MM.1S (cell line): Measurements from ENCODE around the gene TSC2.

Source experiments
- DNase-seq: peaks from one replicate; pipeline ENCODE4 v3.0.0-alpha.2; 2015
- H2AFZ ChIP-seq: fragments of 300-600 bp; sonication (generic); 2 replicates; pipeline ENCODE4 v1.6.0; 2016; ENCODE audit warnings: antibody characterized with exemption, low read length
- H3F3A ChIP-seq: fragments of 300-600 bp; sonication (generic); 2 replicates; pipeline ENCODE4 v1.6.1; 2016; ENCODE audit warnings: mild to moderate bottlenecking, antibody characterized with exemption, low read length, moderate library complexity, mixed read lengths; ENCODE audit not compliant: insufficient read depth
- H3K27ac ChIP-seq: fragments of 300-600 bp; sonication (generic); 2 replicates; pipeline ENCODE4 v1.5.1; 2016; ENCODE audit warnings: mild to moderate bottlenecking, low read length
- H3K27me3 ChIP-seq: fragments of 300-600 bp; sonication (generic); replicated peaks from 2 replicates; pipeline ENCODE4 v1.6.0; 2016; ENCODE audit warnings: low read length; ENCODE audit not compliant: insufficient read depth
- H3K36me3 ChIP-seq: fragments of 300-600 bp; sonication (generic); replicated peaks from 2 replicates; pipeline ENCODE4 v1.6.1; 2016; ENCODE audit warnings: mild to moderate bottlenecking, low read length, mixed read lengths; ENCODE audit not compliant: insufficient read depth
- H3K4me1 ChIP-seq: fragments of 300-600 bp; sonication (generic); 2 replicates; pipeline ENCODE4 v1.6.1; 2016; ENCODE audit warnings: low read length, mixed read lengths
- H3K4me2 ChIP-seq: fragments of 300-600 bp; sonication (generic); 2 replicates; pipeline ENCODE4 v1.6.0; 2016; ENCODE audit warnings: low read depth, low read length
- H3K4me3 ChIP-seq: fragments of 300-600 bp; sonication (generic); 2 replicates; pipeline ENCODE4 v1.5.1; 2016; ENCODE audit warnings: low read length, mixed read lengths
- H3K79me2 ChIP-seq: fragments of 300-600 bp; sonication (generic); 2 replicates; pipeline ENCODE4 v1.6.1; 2016; ENCODE audit warnings: mixed run types, low read length, mixed read lengths
- H3K9ac ChIP-seq: fragments of 300-600 bp; sonication (generic); 2 replicates; pipeline ENCODE4 v1.6.1; 2016; ENCODE audit warnings: low read length, mixed read lengths
- H3K9me2 ChIP-seq: fragments of 300-600 bp; sonication (generic); replicated peaks from 2 replicates; pipeline ENCODE4 v1.6.1; 2016; ENCODE audit warnings: mild to moderate bottlenecking, low read length, mixed read lengths; ENCODE audit not compliant: insufficient read depth
- H3K9me3 ChIP-seq: fragments of 300-600 bp; sonication (generic); replicated peaks from 2 replicates; pipeline ENCODE4 v1.6.1; 2016; ENCODE audit warnings: mild to moderate bottlenecking, low read length, mixed read lengths; ENCODE audit not compliant: insufficient read depth
- H4K20me1 ChIP-seq: fragments of 300-600 bp; sonication (generic); 2 replicates; pipeline ENCODE4 v1.6.1; 2016; ENCODE audit warnings: mild to moderate bottlenecking, low read length, moderate library complexity, mixed read lengths; ENCODE audit not compliant: insufficient read depth
- CTCF ChIP-seq: fragments of 300-600 bp; sonication (generic); IDR thresholded peaks from 2 replicates; pipeline ENCODE4 v1.5.1; 2016; ENCODE audit warnings: antibody characterized with exemption, low read length, mixed read lengths
- EZH2 ChIP-seq: fragments of 300-600 bp; sonication (generic); optimal IDR thresholded peaks from 2 replicates; pipeline ENCODE3; 2017; ENCODE audit warnings: low read depth, mild to moderate bottlenecking, antibody characterized with exemption, low read length, mixed read lengths
- EZH2phosphoT487 ChIP-seq: fragments of 300-600 bp; sonication (generic); IDR thresholded peaks from 2 replicates; pipeline ENCODE4 v1.6.1; 2018; ENCODE audit warnings: antibody characterized with exemption, low read length

The TSC2 gene

GRCh38 chr16:2058872-2059271 lies 11.1 kb downstream of the TSC2 start:
- Histone ChIP-seq H3K27ac (no peak overlapping the region), H3K79me2 (no peaks in the 10 kb centered on the region), H3K4me2 (no peak overlapping the region), H4K20me1 (no peaks in the 10 kb centered on the region), H3K27me3 (no peaks in the 10 kb centered on the region), H3K4me3 (no peak overlapping the region), H3K9me3 (no peaks in the 10 kb centered on the region), H3F3A (no peaks in the 10 kb centered on the region), H3K36me3 (no peaks in the 10 kb centered on the region), H2AFZ (no peak overlapping the region), H3K9ac (no peak overlapping the region), H3K4me1 (no peaks in the 10 kb centered on the region), H3K9me2 (no peaks in the 10 kb centered on the region)
- no peak for DNase-seq
- no peak for TF ChIP-seq CTCF
- TF ChIP-seq EZH2phosphoT487 = no peak
- TF ChIP-seq EZH2 = no peak

DNA sequence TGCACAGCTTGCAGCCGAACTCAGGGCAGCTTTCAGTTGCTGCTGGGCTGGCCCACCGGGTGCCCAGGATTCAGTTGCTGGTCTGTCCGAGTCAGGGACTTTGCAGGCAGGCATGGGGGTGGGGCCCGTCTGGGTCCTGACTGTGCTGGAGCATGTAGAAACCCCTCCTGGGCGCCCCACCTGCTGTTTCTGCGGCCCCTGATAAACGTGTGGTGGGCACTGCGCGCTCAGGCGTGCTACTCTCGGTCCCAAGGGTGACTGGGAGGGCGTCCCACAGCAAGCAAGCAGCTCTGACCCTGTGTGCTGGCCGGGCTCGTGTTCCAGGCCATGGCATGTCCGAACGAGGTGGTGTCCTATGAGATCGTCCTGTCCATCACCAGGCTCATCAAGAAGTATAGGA lies 12.6 kb downstream of the TSC2 start:
- Histone ChIP-seq H4K20me1 (no peaks in the 10 kb centered on the region), H3K9me3 (no peaks in the 10 kb centered on the region), H3K4me1 (no peaks in the 10 kb centered on the region), H3K27ac (no peak overlapping the region), H3K4me3 (no peak overlapping the region), H3K9me2 (no peaks in the 10 kb centered on the region), H2AFZ (no peak overlapping the region), H3F3A (no peaks in the 10 kb centered on the region), H3K4me2 (no peak overlapping the region), H3K79me2 (no peaks in the 10 kb centered on the region), H3K9ac (no peak overlapping the region), H3K36me3 (no peaks in the 10 kb centered on the region), H3K27me3 (no peaks in the 10 kb centered on the region)
- no peak for DNase-seq
- TF ChIP-seq CTCF (no peak), EZH2phosphoT487 (no peak)

DNA sequence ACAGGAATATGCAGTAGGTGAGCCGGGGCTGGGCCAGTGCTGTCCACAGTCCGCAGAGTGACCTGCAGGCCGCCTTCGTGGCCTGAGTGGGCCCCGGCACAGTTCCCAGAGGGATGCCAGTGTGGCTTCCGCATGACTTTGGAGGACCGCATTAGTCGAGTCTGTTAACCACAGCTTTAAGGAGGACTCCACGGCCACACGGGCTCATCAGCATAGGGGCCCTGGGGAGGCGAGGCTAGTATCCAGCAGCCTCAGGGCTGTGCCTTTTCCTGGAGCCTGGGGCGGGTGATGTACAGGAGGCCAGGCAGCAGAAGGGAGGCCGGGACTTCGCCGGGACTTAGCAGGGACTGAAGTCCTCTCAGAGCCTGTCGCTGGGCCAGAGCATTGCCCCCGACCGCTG lies 13.2 kb downstream of the TSC2 start:
- Histone ChIP-seq H3K4me3 (no peak overlapping the region), H3K9ac (no peak overlapping the region), H3K4me2 (no peak overlapping the region), H3K27me3 (no peaks in the 10 kb centered on the region), H3K79me2 (no peaks in the 10 kb centered on the region), H2AFZ (no peak overlapping the region), H3K9me2 (no peaks in the 10 kb centered on the region), H3F3A (no peaks in the 10 kb centered on the region), H3K36me3 (no peaks in the 10 kb centered on the region), H3K9me3 (no peaks in the 10 kb centered on the region), H3K27ac (no peak overlapping the region), H4K20me1 (no peaks in the 10 kb centered on the region), H3K4me1 (no peaks in the 10 kb centered on the region)
- DNase-seq = no peak
- TF ChIP-seq CTCF = no peak
- TF ChIP-seq EZH2 = no peak
- no peak for TF ChIP-seq EZH2phosphoT487

GRCh38 chr16:2061526-2061925 lies 13.7 kb downstream of the TSC2 start:
- H2AFZ ChIP-seq = no peak overlapping the region
- no peaks in the 10 kb centered on the region for H4K20me1 ChIP-seq
- H3K4me1 ChIP-seq = no peaks in the 10 kb centered on the region
- no peaks in the 10 kb centered on the region for H3K9me2 ChIP-seq
- H3K79me2 ChIP-seq = no peaks in the 10 kb centered on the region
- no peak overlapping the region for H3K4me2 ChIP-seq
- no peaks in the 10 kb centered on the region for H3K27me3 ChIP-seq
- no peak for TF ChIP-seq EZH2phosphoT487
- no peak for TF ChIP-seq EZH2
- TF ChIP-seq CTCF = no peak
- no peaks in the 10 kb centered on the region for H3K9me3 ChIP-seq
- no peaks in the 10 kb centered on the region for H3K36me3 ChIP-seq
- no peak for DNase-seq
- no peak overlapping the region for H3K9ac ChIP-seq
- no peaks in the 10 kb centered on the region for H3F3A ChIP-seq
- H3K4me3 ChIP-seq = no peak overlapping the region
- no peak overlapping the region for H3K27ac ChIP-seq
